HS-5 (cell line): ENCODE measurements around the gene SNED1.
A peak's percentile ranks its signal among the peaks of the same experiment; 100 is the strongest.

Experiments
- DNase-seq: peaks from one replicate; pipeline ENCODE4 v3.0.0-alpha.2; 2012; ENCODE audit warnings: low read depth

Gene SNED1

GRCh38 chr2:240997856-240998705 lies at the start of gene SNED1:
SNED1 (plus strand) TSS chr2:240998618; CDS start chr2:240998838, 220 bp downstream.
- DNase-seq: peak; percentile 33

GRCh38 chr2:240948905-240949790 lies 49.3 kb upstream of the SNED1 start:
- DNase-seq: no peak

GRCh38 chr2:240949791-240950705 lies 48.4 kb upstream of the SNED1 start:
- DNase-seq: no peak

GRCh38 chr2:240951045-240951594 lies 47.3 kb upstream of the SNED1 start:
- DNase-seq: no peak

- DNase-seq: no peak
Observed at GRCh38 chr2:240952496-240953246, 45.7 kb upstream of the SNED1 start.

GRCh38 chr2:240953426-240954410 lies 44.7 kb upstream of the SNED1 start:
- no peak for DNase-seq

GRCh38 chr2:240954436-240955305 lies 43.7 kb upstream of the SNED1 start:
- DNase-seq: no peak

- no peak for DNase-seq
Observed at GRCh38 chr2:240955306-240956170, 42.9 kb upstream of the SNED1 start.

- DNase-seq: no peak
Observed at GRCh38 chr2:240956171-240956934, 42.1 kb upstream of the SNED1 start.

- DNase-seq: no peak
Observed at GRCh38 chr2:240956935-240957655, 41.3 kb upstream of the SNED1 start.

GRCh38 chr2:240957656-240958365 lies 40.6 kb upstream of the SNED1 start:
- no peak for DNase-seq

- no peak for DNase-seq
Observed at GRCh38 chr2:240958366-240959213, 39.8 kb upstream of the SNED1 start.

GRCh38 chr2:240959214-240959940 lies 39.0 kb upstream of the SNED1 start:
- no peak for DNase-seq

GRCh38 chr2:240959941-240960308 lies 38.5 kb upstream of the SNED1 start:
- DNase-seq: no peak
